Measurements from ENCODE around the gene PGS1. TPM values are rescaled to one million over a fixed set of nuclear protein-coding genes. Genes with fewer than 3 reads are reported as not detected.
A peak's percentile ranks its signal among the peaks of the same experiment; 100 is the strongest.

The PGS1 gene
- total RNA-seq, 1 donor from 2014 or later: 22.1 TPM

DNA sequence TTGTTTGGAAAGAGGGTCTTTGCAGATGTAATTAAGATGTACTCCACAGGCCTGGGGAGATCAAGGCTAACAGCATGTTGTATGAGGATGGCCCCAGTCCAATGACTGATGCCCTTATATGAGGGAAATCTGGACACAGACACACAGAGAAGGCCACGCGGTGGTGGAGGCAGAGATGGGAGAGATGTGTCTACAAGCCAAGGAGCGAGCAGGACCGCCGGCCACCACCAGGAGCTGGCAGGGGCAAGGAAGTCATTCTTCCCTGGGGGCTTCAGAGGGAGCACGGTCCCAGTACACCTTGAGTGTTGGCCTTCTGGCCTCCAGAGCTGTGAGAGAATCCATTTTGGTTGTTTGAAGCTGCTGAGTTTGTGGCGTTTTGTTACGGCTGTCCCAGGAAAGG lies 33.3 kb upstream of the PGS1 start:
- DNase-seq (ENCODE audit: low spot score): no peak
- intact Hi-C loops (cut with DNase I): no loop called here

- intact Hi-C loops (cut with DNase I): no loop called here
Observed at GRCh38 chr17:78345791-78346494, 32.5 kb upstream of the PGS1 start.

DNA sequence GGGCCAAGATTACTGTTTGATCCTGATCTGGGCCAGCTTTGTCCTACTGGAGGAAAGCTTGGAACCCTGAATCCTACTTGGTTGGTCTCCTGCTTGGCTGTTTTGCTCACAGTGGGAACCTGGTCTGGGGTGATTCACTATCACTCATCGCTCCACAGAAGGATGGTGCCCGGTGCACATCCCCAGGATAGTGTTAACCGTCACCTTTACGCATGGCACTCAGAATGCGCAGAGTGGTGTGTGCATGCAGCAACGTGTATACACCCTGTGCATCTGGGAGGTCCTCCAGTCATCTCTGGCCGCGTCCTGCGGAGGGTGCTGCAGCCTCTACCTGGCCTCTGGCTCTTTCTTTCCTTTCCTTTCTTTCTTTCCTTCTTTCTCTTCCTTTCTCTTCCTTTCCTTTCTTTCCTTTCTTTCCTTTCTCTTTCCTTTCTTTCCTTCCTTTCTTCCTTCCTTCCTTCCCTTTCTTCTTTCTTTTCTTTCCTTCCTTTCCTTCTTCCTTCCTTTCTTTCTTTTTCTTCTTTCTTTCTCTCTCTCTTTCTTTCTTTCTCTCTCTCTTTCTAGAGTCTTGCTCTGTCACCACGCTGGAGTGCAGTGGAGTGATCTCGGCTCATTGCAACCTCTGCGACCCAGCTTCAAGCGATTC lies 31.7 kb upstream of the PGS1 start:
- DNase-seq (ENCODE audit: low spot score): no peak

More at GRCh38 chr17:78345791-78346494, 32.5 kb upstream of the PGS1 start:
- DNase-seq (ENCODE audit: low spot score): no peak

GRCh38 chr17:78347453-78347852 lies 31.0 kb upstream of the PGS1 start:
- DNase-seq (ENCODE audit: low spot score): no peak
- intact Hi-C loops (cut with DNase I): no loop called here

More for the DNA sequence above, 31.7 kb upstream of the PGS1 start:
- intact Hi-C loops (cut with DNase I): no loop called here

- no peak for DNase-seq (ENCODE audit: low spot score)
- intact Hi-C loops (cut with DNase I): no loop called here
Observed at GRCh38 chr17:78348055-78348770, 30.2 kb upstream of the PGS1 start.

GRCh38 chr17:78349891-78350642 lies 28.4 kb upstream of the PGS1 start:
- DNase-seq (ENCODE audit: low spot score): no peak

DNA sequence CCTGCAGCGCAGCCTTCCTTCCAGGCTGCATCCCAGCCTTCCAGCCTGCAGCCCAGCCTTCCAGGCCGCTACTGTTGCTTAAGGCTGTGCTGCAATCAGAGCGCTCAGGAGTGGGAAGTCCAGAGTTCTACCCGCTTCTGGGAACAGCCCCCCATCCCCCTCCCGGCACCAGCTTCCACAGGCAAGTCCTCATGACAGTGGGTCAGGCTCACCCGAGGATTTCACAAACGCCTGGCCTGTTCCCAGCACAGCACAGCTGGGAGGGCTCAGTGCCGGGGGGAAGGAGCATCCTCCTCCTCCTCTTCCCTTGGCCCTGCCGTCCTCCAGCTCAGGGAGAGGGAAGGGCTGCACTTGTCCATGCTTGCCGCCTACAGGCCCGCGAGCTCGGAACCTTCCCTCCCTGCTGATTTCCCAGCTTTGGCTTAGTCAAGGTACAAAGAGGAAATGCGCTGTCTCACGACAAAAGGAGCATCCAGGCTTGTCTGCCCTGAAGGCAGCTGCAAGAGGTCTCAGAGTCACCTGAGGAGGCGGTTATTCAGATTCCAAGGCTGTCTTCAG lies 26.9 kb upstream of the PGS1 start:
- DNase-seq (ENCODE audit: low spot score): peak; percentile 94
- intact Hi-C loops (cut with DNase I): no loop called here

More at GRCh38 chr17:78349891-78350642, 28.4 kb upstream of the PGS1 start:
- intact Hi-C loops (cut with DNase I): no loop called here

GRCh38 chr17:78353834-78354233 lies 24.6 kb upstream of the PGS1 start:
- intact Hi-C loops (cut with DNase I): no loop called here
- DNase-seq (ENCODE audit: low spot score): no peak

DNA sequence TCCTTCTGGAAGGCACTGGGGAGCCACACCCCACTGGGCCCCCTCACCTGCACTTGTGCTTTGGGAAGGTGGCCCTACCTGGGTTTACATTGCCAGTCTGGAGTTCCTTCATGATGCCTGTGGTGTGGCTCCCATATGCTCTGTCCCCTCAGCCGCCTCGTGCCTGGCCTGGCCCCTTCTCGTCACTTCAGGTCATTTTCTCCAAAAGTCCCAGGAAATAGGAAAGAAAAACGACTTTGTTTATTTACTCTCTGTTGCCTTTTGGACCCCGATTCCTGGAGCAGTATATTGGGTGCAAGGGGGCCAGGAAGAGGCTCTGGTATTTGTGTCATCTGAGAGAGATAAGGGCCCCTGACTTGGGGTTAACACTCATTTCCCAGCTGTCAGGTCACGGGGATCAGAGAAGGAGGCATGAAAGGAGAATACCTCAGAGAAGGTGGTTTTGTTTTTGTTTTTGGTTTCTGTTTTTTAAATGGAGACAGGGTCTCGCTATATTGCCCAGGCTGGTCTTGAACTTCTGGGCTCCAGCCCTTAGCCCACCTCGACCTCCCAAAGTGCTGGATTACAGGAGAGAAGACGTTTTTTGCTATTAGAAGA lies 23.3 kb upstream of the PGS1 start:
- intact Hi-C loops (cut with DNase I): loop anchor here (5.0 kb wide), 1 partner anchor 98 kb away; no protein-coding TSS in a partner anchor
- DNase-seq (ENCODE audit: low spot score): no peak

GRCh38 chr17:78355701-78356100 lies 22.7 kb upstream of the PGS1 start:
- no peak for DNase-seq (ENCODE audit: low spot score)
- intact Hi-C loops (cut with DNase I): loop anchor here (5.0 kb wide), 1 partner anchor 98 kb away; no protein-coding TSS in a partner anchor

DNA sequence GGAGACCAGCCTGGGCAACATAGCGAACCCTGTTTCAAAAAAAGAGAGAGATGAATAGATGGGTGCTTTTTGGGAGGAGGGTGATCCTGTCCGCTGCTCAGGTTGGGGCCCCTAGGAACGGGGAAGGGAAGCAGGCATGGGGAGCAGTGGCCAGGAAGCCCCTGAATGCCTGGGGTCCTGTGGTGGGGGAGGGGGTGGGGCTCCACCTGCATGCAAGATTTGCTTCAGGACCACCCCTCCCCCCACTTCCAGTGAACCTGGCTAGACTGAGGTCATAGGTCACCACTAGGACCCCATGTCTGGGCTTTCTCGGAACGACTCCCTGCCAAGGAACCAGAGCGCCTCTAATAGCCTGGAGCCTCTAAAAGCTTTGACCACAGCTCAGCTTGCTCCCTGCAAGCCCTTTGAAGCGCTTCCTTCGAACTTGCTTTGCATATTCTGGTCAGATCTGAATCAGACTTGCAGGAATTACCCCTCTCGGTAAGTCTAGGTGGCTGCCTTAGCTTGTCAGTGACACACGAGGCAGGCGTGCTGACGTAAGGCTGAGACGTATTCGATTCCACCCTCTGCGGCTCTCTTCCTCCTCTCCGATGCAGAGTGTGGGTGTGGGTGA lies 22.2 kb upstream of the PGS1 start:
- intact Hi-C loops (cut with DNase I): loop anchor here (5.0 kb wide), 1 partner anchor 99 kb away; no protein-coding TSS in a partner anchor
- DNase-seq (ENCODE audit: low spot score): no peak

DNA sequence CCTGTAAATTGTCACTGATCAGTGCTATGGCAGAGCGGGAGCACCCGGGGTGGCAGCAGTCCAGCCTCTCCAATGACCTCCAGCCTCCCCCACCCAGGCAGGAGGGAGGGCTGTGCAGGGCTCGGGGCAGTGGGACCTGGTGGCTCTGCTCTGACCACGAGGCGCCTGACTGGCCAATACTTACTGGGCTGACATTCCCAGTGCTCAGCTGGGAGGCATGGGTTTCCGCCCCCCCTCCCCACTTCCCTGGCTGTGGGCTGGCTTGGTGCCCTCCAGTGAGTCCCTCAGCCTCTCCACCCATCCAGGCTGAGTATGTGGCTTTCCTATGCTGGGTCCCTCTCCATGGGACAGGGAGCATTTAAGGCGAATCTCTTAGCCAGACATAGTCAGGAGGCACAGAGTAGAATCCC lies 21.3 kb upstream of the PGS1 start:
- intact Hi-C loops (cut with DNase I): loop anchor here (5.0 kb wide), 1 partner anchor 100 kb away; no protein-coding TSS in a partner anchor
- DNase-seq (ENCODE audit: low spot score): peak; percentile 87

DNA sequence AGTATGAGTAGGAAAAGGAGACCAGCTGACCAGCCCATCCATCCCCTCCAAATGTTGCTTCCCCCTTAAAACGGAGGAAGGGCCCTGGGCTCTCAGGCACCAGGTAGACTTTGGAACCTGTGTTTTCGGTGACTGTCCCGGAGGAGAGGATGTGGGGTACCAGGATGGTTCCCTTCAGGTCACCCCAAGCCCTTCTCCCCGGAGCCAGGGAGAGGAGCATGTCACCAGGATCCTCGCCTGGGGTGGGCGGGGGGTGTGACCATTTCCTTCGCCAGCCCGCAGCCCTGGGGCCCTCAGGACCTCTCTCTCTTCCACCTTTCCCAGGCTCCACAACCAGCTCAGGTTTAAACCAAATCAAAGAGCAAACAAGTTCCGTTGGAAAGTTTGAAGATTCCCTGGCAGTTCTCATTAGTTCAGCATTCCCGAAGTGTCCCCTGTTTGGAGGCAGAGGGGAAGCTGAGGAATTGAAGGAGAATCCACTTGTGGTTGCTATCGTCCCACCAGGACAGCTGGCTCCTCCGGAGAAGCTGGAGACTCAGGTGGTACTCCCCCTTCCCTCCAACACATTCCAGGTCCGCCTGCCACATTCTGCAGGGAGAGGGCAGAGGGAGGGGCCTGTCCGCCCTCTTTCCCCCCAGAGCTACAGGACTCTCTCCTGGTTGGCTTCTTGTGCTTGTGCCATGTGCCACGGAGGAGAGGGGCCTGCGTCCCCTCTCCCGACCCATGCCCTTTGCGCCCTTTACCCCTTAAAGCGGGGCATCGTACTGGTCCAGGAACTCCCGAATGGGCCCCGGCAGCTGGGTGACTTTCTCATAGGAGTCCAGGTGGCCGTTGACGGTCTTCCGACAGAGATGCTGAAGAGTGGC lies 20.5 kb upstream of the PGS1 start:
- intact Hi-C loops (cut with DNase I): loop anchor here (2.0 to 5.0 kb wide), 2 partner anchors 15 to 101 kb away; no protein-coding TSS in a partner anchor
- no peak for DNase-seq (ENCODE audit: low spot score)

DNA sequence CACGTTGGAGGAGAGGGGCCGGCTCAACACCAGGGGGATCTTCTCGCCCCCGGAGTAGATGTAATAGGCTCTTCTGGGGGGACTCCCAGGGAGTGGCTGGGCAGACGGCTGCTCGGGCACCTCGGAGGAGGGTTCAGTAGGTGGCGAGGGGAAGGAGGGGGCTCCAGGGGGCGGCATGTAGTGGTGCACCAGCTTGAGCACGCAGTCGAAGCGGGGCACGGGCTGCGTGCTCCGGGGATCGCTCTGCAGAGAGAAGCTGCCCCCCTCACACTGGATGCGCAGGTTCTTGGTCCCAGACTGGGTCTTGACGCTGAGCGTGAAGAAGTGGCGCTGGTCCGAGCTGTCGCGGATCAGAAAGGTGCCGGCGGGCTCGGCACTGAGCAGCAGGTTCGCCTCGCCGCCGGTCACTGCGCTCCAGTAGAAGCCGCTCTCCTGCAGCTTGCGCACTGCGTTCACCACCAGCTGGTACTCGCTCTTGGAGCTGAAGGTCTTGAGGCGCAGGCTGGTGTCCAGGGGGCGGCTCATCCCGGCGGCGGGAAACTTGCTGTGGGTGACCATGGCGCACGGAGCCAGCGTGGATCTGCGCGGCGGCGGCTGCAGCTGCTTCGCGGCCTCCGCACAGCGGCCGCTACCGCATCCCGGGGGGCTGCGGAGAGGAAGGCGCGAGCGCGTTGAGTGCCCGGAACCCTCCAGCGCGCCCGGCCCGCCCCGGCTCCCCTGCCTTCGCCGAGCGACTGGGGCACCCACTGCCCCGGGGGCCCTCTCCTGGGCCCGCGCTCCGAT lies 19.7 kb upstream of the PGS1 start:
- no peak for DNase-seq (ENCODE audit: low spot score)
- intact Hi-C loops (cut with DNase I): loop anchor here (2.0 to 5.0 kb wide), 2 partner anchors 16 to 101 kb away; no protein-coding TSS in a partner anchor

DNA sequence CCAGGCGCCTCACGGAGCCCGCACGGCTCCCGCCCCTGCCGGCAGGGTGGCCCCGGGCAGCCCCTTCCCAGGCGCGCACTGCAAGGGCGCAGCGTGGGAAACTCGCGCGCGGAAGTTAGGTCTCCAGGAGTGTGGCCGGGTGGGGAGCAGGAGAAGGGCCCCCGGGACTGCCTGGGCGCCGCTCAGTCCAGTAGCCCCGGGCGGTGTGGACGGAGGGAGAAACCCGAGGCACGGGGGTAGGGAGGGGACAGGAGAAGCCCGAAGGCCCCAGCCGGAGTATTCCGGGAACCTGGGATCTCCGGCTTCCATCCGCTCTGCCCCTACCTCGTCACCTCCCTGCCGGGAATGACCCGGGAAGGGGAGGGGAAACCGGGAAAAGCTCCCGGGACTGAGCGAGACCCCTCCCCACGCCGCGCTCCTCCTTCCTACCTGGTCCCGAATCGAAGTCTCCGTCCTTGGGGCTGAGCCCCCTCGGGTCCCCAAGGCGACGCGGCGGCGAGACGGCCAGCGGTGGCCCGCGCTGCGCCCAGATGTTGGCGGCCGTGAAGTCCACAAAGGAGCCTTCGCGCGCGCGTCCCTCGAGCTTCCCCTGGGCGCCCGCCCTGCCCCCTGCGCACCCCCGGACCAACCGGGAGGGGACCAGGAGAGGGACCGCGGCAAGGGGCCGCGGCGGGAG lies 19.0 kb upstream of the PGS1 start:
- no peak for DNase-seq (ENCODE audit: low spot score)
- intact Hi-C loops (cut with DNase I): loop anchor here (2.0 to 5.0 kb wide), 2 partner anchors 17 to 102 kb away; no protein-coding TSS in a partner anchor

- intact Hi-C loops (cut with DNase I): loop anchor here (1.0 to 5.0 kb wide), 6 partner anchors 17 to 103 kb away; no protein-coding TSS in a partner anchor
- peak; percentile 99 for DNase-seq (ENCODE audit: low spot score)
Observed at GRCh38 chr17:78359997-78360370, 18.5 kb upstream of the PGS1 start, which contains the start of gene SOCS3. Gene SOCS3 (minus strand): TSS chr17:78360077. CDS start chr17:78359095, 982 bp downstream.

Data from cardiac septum (tissue), 1 donor.